ENCODE measurements around the gene WNT6.

Gene WNT6

GRCh38 chr2:218897394-218898108, 37.9 kb downstream of the WNT6 start:
- Mint-ChIP-seq H3K4me3 (peak overlapping the region in 2 of 3 experiments; percentile 29 to 55), H3K27ac (no peak overlapping the region), H3K36me3 (ENCODE audit: low read depth) (no peaks in the 10 kb centered on the region), H3K4me1 (peaks cover 39% of the 10 kb centered on the region), H3K9me3 (peaks cover 8% of the 10 kb centered on the region), H3K27me3 (ENCODE audit: low read depth) (peaks cover 97% of the 10 kb centered on the region)
- no peak for TF ChIP-seq CTCF (IDR thresholded peaks at IDR 0.05; ENCODE audit: unreplicated experiment in 3 of 3)

DNA sequence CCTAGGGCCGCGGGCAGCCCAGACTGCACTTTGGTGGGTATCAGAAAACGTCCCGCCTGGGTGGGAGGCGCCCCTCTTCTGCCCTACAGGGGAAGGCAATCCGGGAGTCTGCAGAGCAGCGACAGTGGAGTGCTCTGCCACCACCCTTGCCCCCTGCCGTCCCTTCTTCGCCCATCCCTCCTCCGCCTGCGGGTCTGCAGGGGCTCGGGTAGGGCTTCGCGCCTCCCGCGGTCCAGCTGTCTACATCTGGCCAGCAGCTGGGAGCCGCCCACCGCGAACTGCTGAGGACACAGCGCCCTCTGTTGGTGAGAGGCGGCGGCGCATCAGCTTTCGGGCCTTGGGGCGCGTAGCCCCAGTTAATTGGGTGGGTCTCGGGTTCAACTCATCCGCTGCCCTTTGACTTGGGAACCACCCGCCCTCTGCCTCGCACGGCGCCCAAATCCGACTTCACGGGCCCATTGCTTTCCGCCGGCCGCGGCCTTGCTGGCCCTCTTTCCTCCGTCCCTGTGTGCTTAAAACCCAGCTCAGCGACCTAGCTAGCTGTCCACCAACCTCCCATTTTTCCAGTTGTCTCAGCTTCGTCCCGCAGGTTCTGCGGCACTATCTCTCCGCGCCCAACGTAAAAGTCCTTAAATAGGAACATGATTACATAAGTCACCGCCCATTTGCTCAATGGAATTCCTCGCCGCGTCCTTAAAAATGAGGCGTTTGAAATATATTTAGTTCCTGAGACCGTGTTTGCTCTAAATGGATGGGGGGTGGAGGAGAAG, 38.7 kb downstream of the WNT6 start:
- Mint-ChIP-seq H3K27me3 (ENCODE audit: low read depth) (peaks cover 97% of the 10 kb centered on the region), H3K36me3 (ENCODE audit: low read depth) (no peaks in the 10 kb centered on the region), H3K4me1 (peaks cover 36% of the 10 kb centered on the region), H3K9me3 (peaks cover 8% of the 10 kb centered on the region), H3K27ac (no peak overlapping the region), H3K4me3 (peak overlapping the region; percentile 46 to 55 (median 52))
- TF ChIP-seq CTCF (IDR thresholded peaks at IDR 0.05; ENCODE audit: unreplicated experiment in 3 of 3), result peak; percentile 97 to 99 (median 98)

DNA sequence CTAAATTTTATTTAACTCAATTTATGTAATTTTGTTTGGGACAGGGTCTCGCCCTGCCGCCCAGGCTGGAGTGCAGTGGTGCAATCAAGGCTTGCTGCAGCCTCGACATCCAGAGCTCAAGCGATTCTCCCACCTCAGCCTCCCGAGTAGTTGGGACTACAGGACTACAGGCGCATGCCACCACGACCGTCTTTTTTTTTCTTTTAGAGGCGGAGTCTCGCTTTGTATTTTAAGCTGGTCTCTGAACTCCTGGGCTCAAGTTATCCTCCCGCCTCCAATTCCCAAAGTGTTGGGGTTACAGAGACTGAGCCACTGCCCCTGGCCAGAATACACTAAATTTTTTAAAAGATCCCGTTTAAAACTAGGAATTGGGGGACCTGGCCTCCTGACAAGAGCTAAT, 39.5 kb downstream of the WNT6 start:
- H3K4me3 Mint-ChIP-seq, result no peak overlapping the region
- H3K4me1 Mint-ChIP-seq, result peaks cover 27% of the 10 kb centered on the region
- H3K27ac Mint-ChIP-seq, result no peak overlapping the region
- H3K9me3 Mint-ChIP-seq, result peaks cover 8% of the 10 kb centered on the region
- peaks cover 94% of the 10 kb centered on the region for H3K27me3 Mint-ChIP-seq (ENCODE audit: low read depth)
- H3K36me3 Mint-ChIP-seq (ENCODE audit: low read depth), result no peaks in the 10 kb centered on the region
- TF ChIP-seq CTCF (IDR thresholded peaks at IDR 0.05; ENCODE audit: unreplicated experiment in 3 of 3), result no peak

DNA sequence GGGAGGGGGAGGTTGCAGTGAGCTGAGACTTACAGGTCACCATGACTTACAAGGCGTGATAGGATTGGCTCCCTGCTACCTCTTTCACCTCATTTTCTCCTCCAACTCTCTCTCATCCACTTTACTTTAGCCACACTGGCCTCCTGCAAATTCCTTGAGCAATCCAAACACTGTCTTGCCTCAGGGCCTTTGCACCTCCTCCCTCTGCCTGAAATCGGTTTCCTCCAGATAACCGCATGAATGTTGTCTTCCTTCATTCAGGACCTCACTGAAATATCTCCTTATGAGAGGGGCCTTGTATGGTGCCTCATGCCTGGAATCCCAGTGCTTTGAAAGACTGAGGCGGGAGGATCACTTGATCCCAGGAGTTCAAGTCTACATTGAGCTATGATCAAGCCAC, 42.8 kb downstream of the WNT6 start:
- peaks cover 9% of the 10 kb centered on the region for H3K4me1 Mint-ChIP-seq
- H3K27me3 Mint-ChIP-seq (ENCODE audit: low read depth), result peaks cover 81% of the 10 kb centered on the region
- no peak for TF ChIP-seq CTCF (IDR thresholded peaks at IDR 0.05; ENCODE audit: unreplicated experiment in 3 of 3)
- H3K27ac Mint-ChIP-seq, result no peak overlapping the region
- no peak overlapping the region for H3K4me3 Mint-ChIP-seq
- peaks cover 8% of the 10 kb centered on the region for H3K9me3 Mint-ChIP-seq
- H3K36me3 Mint-ChIP-seq (ENCODE audit: low read depth), result no peaks in the 10 kb centered on the region

- H3K4me3 Mint-ChIP-seq, result no peak overlapping the region
Measured at GRCh38 chr2:218904176-218904575, 44.6 kb downstream of the WNT6 start.

More at GRCh38 chr2:218904176-218904575, 44.6 kb downstream of the WNT6 start:
- H3K4me1 Mint-ChIP-seq, result peaks cover 5% of the 10 kb centered on the region
- no peak overlapping the region for H3K27ac Mint-ChIP-seq
- peaks cover 64% of the 10 kb centered on the region for H3K27me3 Mint-ChIP-seq (ENCODE audit: low read depth)
- TF ChIP-seq CTCF (IDR thresholded peaks at IDR 0.05; ENCODE audit: unreplicated experiment in 3 of 3), result no peak
- no peaks in the 10 kb centered on the region for H3K36me3 Mint-ChIP-seq (ENCODE audit: low read depth)
- H3K9me3 Mint-ChIP-seq, result peaks cover 8% of the 10 kb centered on the region
